ENCODE measurements around the gene CDK2AP2. TPM values are rescaled to one million over a fixed set of nuclear protein-coding genes. Genes with fewer than 3 reads are reported as not detected.

The CDK2AP2 gene
- total RNA-seq, 2 donors from 2014 or later = 56.7 to 59.4 TPM

- intact Hi-C loops (cut with DNase I) = no loop called here
- Histone ChIP-seq H3K27ac (peak overlapping the region in 2 of 4 donors; percentile 58 to 70), H3K27me3 (no peaks in the 10 kb centered on the region), H3K4me3 (no peak overlapping the region), H3K4me1 (peaks cover 23% of the 10 kb centered on the region), H3K36me3 (replicated peaks in 1 of 2; ENCODE audit: insufficient read depth in 1 of 2, low read depth in 2 of 2) (no peaks in the 10 kb centered on the region), H3K9me3 (peaks cover 0 to 4% (median 0%) of the 10 kb centered on the region in 3 donors)
- 27 to 29% methylated on average over 4 of the region's 4 CpGs for WGBS, 2 donors
- TF ChIP-seq CTCF (IDR thresholded peaks at IDR 0.05) (no peak), POLR2A (IDR thresholded peaks at IDR 0.05) (no peak)
- DNase-seq (no peak), ATAC-seq (no peak)
Observed at GRCh38 chr11:67534070-67534679, 26.2 kb upstream of the CDK2AP2 start.

GRCh38 chr11:67532889-67533288 is 24.9 kb upstream of the CDK2AP2 start:
- ATAC-seq = peak; percentile 62
- H3K36me3 ChIP-seq (replicated peaks in 1 of 2; ENCODE audit: insufficient read depth in 1 of 2, low read depth in 2 of 2) = no peaks in the 10 kb centered on the region

DNA sequence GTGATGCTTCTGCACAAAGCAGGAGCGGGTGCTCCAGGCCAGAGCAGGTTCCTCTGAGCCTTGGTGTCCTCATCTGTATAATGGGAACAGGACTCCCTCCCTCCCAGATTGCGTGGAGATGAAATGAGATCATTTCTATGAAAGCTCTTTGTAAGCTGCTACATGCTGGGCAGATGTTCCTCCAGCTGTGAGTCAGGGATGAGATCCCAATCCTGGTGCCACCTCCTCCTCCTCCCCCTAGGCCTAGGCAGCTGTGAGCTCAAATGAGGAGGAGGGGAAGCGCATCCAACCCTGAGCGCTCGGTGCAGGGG is 22.3 kb upstream of the CDK2AP2 start:
- H3K36me3 ChIP-seq (replicated peaks in 1 of 2; ENCODE audit: insufficient read depth in 1 of 2, low read depth in 2 of 2) = no peaks in the 10 kb centered on the region
- peaks cover 0 to 4% (median 0%) of the 10 kb centered on the region in 3 donors for H3K9me3 ChIP-seq
- 76 to 92% methylated on average over 3 of the region's 5 CpGs for WGBS, 2 donors
- intact Hi-C loops (cut with DNase I) = no loop called here
- no peak overlapping the region for H3K27ac ChIP-seq
- DNase-seq = no peak
- H3K27me3 ChIP-seq = no peaks in the 10 kb centered on the region
- ATAC-seq = no peak
- H3K4me1 ChIP-seq = peaks cover 27% of the 10 kb centered on the region
- no peak for TF ChIP-seq CTCF (IDR thresholded peaks at IDR 0.05)
- H3K4me3 ChIP-seq = no peak overlapping the region

More at GRCh38 chr11:67532889-67533288, 24.9 kb upstream of the CDK2AP2 start:
- H3K9me3 ChIP-seq = peaks cover 0 to 4% (median 0%) of the 10 kb centered on the region in 3 donors
- WGBS, 2 donors = 32 to 33% methylated on average over 2 of the region's 2 CpGs
- no peak for DNase-seq
- H3K4me3 ChIP-seq = no peak overlapping the region
- no peaks in the 10 kb centered on the region for H3K27me3 ChIP-seq
- H3K27ac ChIP-seq = peak overlapping the region; percentile 35 to 70 (median 62)
- TF ChIP-seq CTCF (IDR thresholded peaks at IDR 0.05) (no peak), POLR2A (IDR thresholded peaks at IDR 0.05) (no peak)
- intact Hi-C loops (cut with DNase I) = no loop called here
- H3K4me1 ChIP-seq = peaks cover 23% of the 10 kb centered on the region

DNA sequence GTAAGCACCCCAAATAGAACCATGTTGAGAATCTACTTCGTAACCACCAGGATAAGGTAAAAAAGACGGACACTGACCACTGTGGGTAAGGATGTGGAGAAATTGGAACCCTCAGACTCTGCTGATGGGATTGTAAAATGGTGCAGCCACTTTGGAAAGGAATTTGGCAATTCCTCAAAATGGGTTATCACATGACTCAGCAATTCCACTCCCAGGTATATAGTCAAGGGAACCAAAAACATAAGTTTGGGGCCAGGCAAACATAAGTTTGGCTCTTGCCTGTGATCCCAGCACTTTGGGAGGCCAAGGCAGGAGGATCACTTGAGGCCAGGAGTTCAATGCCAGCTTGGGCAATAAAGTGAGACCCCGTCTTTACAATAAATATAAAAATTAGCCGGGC is 20.4 kb upstream of the CDK2AP2 start:
- Histone ChIP-seq H3K36me3 (replicated peaks in 1 of 2; ENCODE audit: insufficient read depth in 1 of 2, low read depth in 2 of 2) (no peaks in the 10 kb centered on the region), H3K9me3 (no peaks in the 10 kb centered on the region), H3K27ac (no peak overlapping the region), H3K4me1 (peaks cover 26% of the 10 kb centered on the region), H3K27me3 (no peaks in the 10 kb centered on the region), H3K4me3 (no peak overlapping the region)
- WGBS, 2 donors = 90 to 93% methylated on average over 4 of the region's 4 CpGs
- DNase-seq = no peak
- intact Hi-C loops (cut with DNase I) = no loop called here
- TF ChIP-seq POLR2A (IDR thresholded peaks at IDR 0.05) = no peak
- no peak for TF ChIP-seq CTCF (IDR thresholded peaks at IDR 0.05)
- no peak for ATAC-seq

- Histone ChIP-seq H3K27ac (no peak overlapping the region), H3K27me3 (no peaks in the 10 kb centered on the region), H3K4me3 (no peak overlapping the region), H3K4me1 (peaks cover 14% of the 10 kb centered on the region), H3K9me3 (no peaks in the 10 kb centered on the region), H3K36me3 (replicated peaks in 1 of 2; ENCODE audit: insufficient read depth in 1 of 2, low read depth in 2 of 2) (no peaks in the 10 kb centered on the region)
- no peak for TF ChIP-seq POLR2A (IDR thresholded peaks at IDR 0.05)
- no peak for TF ChIP-seq CTCF (IDR thresholded peaks at IDR 0.05)
- ATAC-seq = peak; percentile 57
- WGBS, 2 donors = 63 to 68% methylated on average over 5 of the region's 5 CpGs
- intact Hi-C loops (cut with DNase I) = no loop called here
- DNase-seq = no peak
Observed at GRCh38 chr11:67525275-67525976, 17.5 kb upstream of the CDK2AP2 start.

Measured in body of pancreas (tissue), 4 donors.